Coronary artery (tissue), 2 donors: ENCODE data around the gene ATAD1.

ENCODE experiments used
- DNase-seq: peaks from one replicate; pipeline ENCODE4 v3.0.0-alpha.2; 2017; ENCODE audit warnings: low spot score
- H3K27ac ChIP-seq, 2 donors: fragments of 200-600 bp; sonication (generic); one replicate each; pipeline ENCODE4 v1.5.1; 2016 to 2019
- H3K4me3 ChIP-seq: fragments of 200-600 bp; sonication (generic); 2 replicates; pipeline ENCODE4 v1.5.1; 2016; ENCODE audit warnings: mild to moderate bottlenecking, moderate library complexity
- CTCF ChIP-seq: fragments of 200-600 bp; sonication (generic); IDR thresholded peaks from one replicate; pipeline ENCODE4 v1.5.1; 2019; ENCODE audit warnings: antibody characterized with exemption

ATAD1 gene

DNA sequence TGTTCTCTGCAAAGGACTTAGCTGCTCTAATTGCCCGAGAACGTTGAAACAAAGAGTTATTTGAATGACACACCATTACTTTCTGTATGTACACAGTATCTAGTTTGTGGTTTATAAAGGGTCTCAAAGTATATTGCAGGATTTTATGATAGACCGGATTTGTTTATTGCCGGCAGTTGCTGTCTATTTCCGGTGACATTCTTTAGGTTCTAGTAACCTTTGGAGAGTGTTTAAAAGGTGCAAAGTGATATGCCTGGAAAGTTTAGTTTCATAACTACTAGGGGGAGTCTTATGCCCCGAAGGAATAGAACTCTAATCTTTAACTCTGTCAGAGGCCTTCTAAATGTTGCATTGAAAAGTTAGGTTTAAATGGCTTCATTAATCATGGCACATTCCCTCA is 94.5 kb downstream of the ATAD1 start:
- no peak for DNase-seq

GRCh38 chr10:87722716-87723115 is 95.3 kb downstream of the ATAD1 start:
- H3K27ac ChIP-seq = no peak overlapping the region
- DNase-seq = no peak

More for the DNA sequence above, 94.5 kb downstream of the ATAD1 start:
- TF ChIP-seq CTCF = no peak
- H3K27ac ChIP-seq = no peak overlapping the region
- H3K4me3 ChIP-seq = no peak overlapping the region

DNA sequence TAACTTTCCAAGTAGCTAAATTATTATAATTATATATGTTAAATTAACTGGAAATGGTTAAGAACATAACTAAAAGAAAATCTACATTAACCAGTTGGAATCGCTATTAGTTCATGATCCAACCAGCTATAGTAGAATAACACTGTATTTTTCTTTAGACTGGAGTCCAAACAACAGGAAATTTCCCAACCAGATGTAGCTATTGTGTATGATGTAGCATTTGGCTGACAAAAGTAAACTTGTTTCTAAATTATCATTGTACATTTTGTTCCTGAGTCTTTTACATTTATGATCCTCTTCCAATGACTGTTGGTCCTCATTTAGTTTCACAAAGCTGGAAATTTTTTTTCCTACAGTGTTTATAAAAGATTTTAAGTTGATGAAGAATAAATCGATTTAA is 96.2 kb downstream of the ATAD1 start:
- no peak for TF ChIP-seq CTCF
- no peak for DNase-seq
- H3K4me3 ChIP-seq = no peak overlapping the region
- no peak overlapping the region for H3K27ac ChIP-seq

More at GRCh38 chr10:87722716-87723115, 95.3 kb downstream of the ATAD1 start:
- TF ChIP-seq CTCF = no peak
- no peak overlapping the region for H3K4me3 ChIP-seq

DNA sequence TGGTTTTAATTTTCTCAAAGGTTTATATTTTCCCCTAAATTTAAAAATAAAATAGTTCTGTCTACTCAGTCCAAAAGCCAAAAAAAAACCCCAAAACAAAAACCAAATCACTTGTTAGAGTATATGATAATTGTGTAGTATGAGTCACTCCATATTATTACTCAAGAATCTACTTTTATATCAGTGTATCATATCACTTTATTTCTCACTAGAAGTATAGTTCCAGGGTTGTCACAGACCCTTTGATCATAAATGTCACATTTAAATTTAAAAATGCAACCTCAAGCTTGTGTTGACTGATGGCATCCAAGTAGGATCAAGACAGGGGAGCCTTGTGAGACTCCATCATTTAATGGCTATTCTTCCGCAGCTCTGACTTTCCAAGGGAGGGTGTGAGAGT is 97.4 kb downstream of the ATAD1 start:
- H3K4me3 ChIP-seq = no peak overlapping the region
- H3K27ac ChIP-seq = no peak overlapping the region
- DNase-seq = no peak
- no peak for TF ChIP-seq CTCF

DNA sequence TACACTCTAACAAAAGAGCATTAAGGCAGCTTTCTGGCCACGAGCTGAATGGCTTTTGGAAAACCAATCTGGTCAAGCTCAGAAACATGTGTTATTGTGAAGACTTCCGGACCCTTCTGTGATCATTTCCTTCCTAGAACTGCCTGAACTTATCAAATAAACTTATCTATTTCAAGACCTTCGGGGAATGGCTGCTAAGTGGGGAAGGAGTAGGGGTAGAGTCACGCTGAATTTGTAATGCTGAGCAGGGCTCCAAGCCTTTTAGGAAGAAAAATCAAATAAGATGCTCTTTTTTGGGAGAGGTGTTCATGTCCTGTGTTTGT is 101.7 kb downstream of the ATAD1 start:
- no peak for TF ChIP-seq CTCF
- DNase-seq = no peak
- Histone ChIP-seq H3K4me3 (no peak overlapping the region), H3K27ac (peak overlapping the region in 1 of 2 donors; percentile 64)

DNA sequence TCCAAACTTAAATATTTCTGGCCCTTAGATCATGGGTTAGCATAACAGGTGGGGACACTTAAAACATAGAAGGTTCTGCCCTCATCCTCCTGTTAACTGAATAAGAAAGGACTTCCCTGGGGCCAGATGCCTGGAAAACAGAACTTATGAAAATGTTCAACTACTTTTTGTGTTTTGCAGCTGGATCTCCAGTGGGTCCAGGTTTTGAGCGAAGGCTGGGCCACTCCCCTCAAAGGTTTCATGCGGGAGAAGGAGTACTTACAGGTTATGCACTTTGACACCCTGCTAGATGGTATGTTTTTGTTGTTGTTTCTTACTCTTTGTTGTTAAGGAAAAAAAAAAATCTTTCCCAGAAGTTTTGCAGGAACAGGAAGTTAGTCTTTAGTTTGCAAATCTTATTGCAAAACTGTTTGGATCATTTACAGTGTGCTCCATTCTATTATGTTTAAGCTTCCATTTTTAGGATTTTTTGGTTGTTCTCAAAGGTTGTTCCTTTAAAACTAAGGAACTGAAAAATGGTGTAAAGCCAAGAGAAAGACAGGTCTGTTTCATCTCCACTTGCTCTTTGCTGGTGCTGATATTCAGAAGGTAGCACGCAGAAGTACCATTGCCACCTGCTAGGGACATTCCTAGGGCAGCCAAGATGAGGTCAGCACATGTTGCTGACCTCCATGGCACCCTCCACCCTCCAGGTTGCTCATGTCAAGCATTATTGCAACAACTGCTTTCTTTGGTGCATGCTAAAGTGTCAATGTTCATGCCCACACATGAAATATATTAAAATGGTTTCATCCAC is 102.3 kb downstream of the ATAD1 start:
- no peak for DNase-seq
- Histone ChIP-seq H3K27ac (peak overlapping the region in 1 of 2 donors; percentile 64), H3K4me3 (no peak overlapping the region)
- TF ChIP-seq CTCF = no peak

DNA sequence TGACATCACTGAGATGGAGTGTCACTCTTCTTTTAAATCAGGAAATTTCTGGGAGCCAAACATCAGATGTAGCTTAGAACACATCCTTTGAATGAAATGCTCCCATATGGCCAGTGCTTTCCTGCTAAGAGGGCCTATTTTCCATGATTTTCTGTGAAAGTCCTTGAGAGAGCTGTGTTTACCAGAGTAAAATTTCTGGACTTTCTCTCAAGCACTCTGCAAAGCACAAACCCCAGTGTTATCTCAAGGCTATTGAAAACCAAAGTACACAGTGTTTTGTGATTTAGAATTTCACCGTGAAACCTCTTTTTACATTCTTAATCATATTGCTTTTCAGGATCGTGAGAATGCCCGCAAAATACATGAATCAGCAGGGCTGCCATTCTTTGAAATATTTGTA is 104.3 kb downstream of the ATAD1 start:
- Histone ChIP-seq H3K4me3 (no peak overlapping the region), H3K27ac (no peak overlapping the region)
- no peak for DNase-seq
- TF ChIP-seq CTCF = no peak
